ENCODE data around the gene SPATA2L. TPM values are rescaled to one million over a fixed set of nuclear protein-coding genes. Genes with fewer than 3 reads are reported as not detected.
A peak's percentile ranks its signal among the peaks of the same experiment; 100 is the strongest.

The SPATA2L gene
- total and polyA plus RNA-seq, 2 experiments from 2014 or later: 12.3 to 25.2 TPM

DNA sequence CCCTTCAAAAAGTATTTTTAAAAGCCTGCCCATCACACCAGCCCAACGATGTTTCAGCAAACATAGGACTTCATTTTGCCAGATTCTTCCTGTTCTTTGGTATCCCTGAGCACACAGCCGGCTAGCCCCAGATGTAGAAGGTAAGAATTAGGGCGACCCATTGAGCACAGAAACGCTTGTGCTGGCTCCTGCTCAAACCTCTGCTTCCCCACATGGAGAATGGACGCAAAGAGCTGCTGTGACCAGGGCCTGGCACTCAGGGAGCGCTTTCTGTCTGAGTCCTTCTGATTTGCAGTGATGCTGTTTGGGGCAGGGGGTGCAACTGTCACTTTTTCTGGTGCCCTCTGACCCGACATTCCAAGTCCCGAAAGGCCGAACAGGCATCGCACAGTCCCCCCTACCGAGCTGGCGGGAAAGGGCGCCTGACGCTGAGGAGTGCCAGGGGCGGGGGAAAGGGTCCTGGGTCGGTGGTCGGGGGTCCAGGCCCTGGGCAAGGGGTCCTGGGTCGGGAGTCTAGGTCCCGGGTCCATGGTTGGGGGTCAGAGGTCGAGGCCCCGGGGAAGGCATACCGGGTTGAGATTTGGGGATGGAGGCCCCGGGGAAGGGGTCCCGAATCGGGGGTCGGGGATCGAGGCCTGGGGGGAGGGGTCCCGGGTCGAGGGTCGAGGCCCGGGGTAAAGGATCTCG, 44.9 kb downstream of the SPATA2L start:
- Histone ChIP-seq H3K36me3 (peaks cover 2% of the 10 kb centered on the region), H3K27me3 (no peaks in the 10 kb centered on the region), H3K4me3 (peak overlapping the region; percentile 90), H3K27ac (no peak overlapping the region), H3K9me3 (ENCODE audit: low read depth) (no peaks in the 10 kb centered on the region), H3K4me1 (ENCODE audit: low read depth) (peaks cover 4% of the 10 kb centered on the region)
- DNase-seq (ENCODE audit: low read depth in 1 of 2, low spot score in 1 of 2): no peak
- TF ChIP-seq, protein P1, sequence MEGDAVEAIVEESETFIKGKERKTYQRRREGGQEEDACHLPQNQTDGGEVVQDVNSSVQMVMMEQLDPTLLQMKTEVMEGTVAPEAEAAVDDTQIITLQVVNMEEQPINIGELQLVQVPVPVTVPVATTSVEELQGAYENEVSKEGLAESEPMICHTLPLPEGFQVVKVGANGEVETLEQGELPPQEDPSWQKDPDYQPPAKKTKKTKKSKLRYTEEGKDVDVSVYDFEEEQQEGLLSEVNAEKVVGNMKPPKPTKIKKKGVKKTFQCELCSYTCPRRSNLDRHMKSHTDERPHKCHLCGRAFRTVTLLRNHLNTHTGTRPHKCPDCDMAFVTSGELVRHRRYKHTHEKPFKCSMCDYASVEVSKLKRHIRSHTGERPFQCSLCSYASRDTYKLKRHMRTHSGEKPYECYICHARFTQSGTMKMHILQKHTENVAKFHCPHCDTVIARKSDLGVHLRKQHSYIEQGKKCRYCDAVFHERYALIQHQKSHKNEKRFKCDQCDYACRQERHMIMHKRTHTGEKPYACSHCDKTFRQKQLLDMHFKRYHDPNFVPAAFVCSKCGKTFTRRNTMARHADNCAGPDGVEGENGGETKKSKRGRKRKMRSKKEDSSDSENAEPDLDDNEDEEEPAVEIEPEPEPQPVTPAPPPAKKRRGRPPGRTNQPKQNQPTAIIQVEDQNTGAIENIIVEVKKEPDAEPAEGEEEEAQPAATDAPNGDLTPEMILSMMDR (IDR thresholded peaks at IDR 0.05; ENCODE audit: low read depth, low read length): no peak

DNA sequence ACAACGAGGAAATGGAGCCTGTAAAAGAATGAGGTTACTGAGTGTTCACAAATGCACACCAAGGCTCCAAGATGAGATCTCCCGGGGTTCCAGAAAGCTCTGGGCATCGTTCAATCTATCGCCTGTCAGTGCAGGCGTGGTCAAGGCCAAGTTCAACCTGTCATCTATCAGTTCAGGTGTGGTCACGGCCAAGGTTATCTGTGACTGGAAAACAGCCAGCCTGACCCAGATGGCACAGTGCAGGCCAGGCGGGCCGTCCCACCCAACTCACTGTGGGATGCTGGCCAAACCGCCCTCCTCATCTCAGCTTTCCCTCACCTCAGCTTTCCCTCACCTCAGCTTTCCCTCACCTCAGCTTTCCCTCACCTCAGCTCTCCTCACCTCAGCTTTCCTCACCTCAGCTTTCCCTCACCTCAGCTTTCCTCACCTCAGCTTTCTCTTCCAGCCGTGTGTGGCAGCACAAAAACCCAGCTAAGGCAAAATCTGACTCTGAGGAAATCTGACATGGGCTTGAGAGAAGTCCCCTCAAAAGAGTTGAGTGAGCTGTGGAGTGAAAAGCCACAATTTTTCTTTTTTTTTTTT, 46.4 kb downstream of the SPATA2L start:
- Histone ChIP-seq H3K27ac (no peak overlapping the region), H3K4me1 (ENCODE audit: low read depth) (peaks cover 4% of the 10 kb centered on the region), H3K27me3 (no peaks in the 10 kb centered on the region), H3K4me3 (no peak overlapping the region), H3K36me3 (peaks cover 2% of the 10 kb centered on the region), H3K9me3 (ENCODE audit: low read depth) (no peaks in the 10 kb centered on the region)
- DNase-seq (ENCODE audit: low read depth in 1 of 2, low spot score in 1 of 2): no peak
- TF ChIP-seq, protein P1 (IDR thresholded peaks at IDR 0.05; ENCODE audit: low read depth, low read length): no peak

DNA sequence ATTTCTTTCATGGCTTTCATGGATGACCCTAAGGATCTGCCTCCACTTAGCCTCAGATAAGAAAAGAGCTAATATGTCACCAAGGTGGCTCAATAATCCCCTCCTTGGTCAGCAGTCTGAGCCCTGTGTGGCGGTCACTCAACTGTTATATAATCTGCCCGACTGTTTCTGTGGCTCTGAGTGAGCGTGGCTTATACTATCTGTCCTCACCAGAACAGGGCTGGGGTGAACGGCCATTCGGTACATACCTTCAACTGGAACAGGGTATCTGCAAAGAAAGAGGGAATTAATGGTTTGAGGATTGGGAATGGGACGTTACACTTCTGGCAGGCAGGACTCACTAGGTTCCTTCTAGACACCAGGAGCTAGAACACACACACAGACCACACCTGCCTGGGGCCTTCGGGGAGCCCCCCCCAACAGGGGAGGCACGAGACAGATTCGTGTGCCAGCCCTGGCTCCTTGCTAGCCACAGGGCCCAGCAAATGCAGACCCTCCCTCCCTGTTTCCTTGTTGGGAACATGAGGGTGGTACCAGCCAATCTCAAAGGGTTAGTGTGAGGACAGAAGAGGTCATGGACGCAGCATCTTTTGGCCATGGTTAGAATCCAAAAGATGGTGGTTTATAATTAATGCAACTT, 47.7 kb downstream of the SPATA2L start:
- Histone ChIP-seq H3K27ac (no peak overlapping the region), H3K4me1 (ENCODE audit: low read depth) (peaks cover 4% of the 10 kb centered on the region), H3K9me3 (ENCODE audit: low read depth) (no peaks in the 10 kb centered on the region), H3K27me3 (no peaks in the 10 kb centered on the region), H3K36me3 (peaks cover 2% of the 10 kb centered on the region), H3K4me3 (no peak overlapping the region)
- TF ChIP-seq, protein P1 (IDR thresholded peaks at IDR 0.05; ENCODE audit: low read depth, low read length): no peak
- DNase-seq (ENCODE audit: low read depth in 1 of 2, low spot score in 1 of 2): no peak

DNA sequence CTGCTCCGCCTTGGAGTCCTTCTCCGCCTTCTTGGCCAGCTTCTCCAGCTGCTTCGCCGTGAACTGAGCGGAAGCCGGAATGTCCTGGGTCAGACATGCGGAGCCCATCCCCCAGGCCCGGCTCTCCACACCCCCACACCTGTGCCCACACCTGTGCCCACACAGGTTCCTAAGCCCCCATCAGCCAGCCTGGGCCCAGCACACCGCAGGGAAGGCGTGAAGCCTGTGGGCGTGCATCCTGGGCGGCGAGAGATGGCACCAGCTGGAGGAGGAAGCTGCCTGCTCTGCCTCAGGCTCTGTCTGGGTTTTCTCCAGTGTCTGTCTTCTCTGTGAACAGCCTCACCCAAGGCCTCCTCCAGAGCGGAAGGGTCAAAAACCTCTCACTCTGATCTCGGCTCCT, 49.9 kb downstream of the SPATA2L start:
- DNase-seq (ENCODE audit: low read depth in 1 of 2, low spot score in 1 of 2): no peak
- H3K4me1 ChIP-seq (ENCODE audit: low read depth): no peaks in the 10 kb centered on the region
- H3K9me3 ChIP-seq (ENCODE audit: low read depth): no peaks in the 10 kb centered on the region
- H3K36me3 ChIP-seq: peaks cover 8% of the 10 kb centered on the region
- H3K27me3 ChIP-seq: no peaks in the 10 kb centered on the region
- TF ChIP-seq, protein P1 (IDR thresholded peaks at IDR 0.05; ENCODE audit: low read depth, low read length): no peak
- H3K27ac ChIP-seq: no peak overlapping the region
- H3K4me3 ChIP-seq: no peak overlapping the region

DNA sequence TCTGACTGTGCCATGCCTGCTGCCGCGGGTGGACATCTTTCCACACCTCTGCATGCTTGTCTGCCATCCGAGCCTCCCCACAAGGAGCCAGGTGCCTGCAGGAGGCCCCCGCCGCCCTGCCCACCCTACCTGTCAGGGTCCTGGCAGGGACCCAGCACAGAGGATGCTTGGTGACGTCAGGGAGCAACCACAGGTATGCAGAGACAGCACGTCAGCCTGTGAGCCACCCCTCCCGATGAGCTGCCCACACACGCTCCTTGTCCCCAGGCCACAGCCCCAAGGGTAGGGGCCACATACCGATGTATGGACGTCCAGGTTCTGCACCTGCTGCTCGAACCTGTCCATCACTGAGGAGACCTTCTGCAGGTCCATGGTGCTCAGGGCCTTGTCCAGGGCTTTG, 54.6 kb downstream of the SPATA2L start:
- TF ChIP-seq, protein P1 (IDR thresholded peaks at IDR 0.05; ENCODE audit: low read depth, low read length): no peak
- no peak overlapping the region for H3K27ac ChIP-seq
- H3K9me3 ChIP-seq (ENCODE audit: low read depth): no peaks in the 10 kb centered on the region
- no peaks in the 10 kb centered on the region for H3K4me1 ChIP-seq (ENCODE audit: low read depth)
- no peak for DNase-seq (ENCODE audit: low read depth in 1 of 2, low spot score in 1 of 2)
- H3K4me3 ChIP-seq: no peak overlapping the region
- H3K27me3 ChIP-seq: no peaks in the 10 kb centered on the region
- H3K36me3 ChIP-seq: peaks cover 17% of the 10 kb centered on the region

Other genes with a start within 250 kb of the SPATA2L start
- 70.1 and 111 TPM in 2 replicates for gene ANKRD11, start 211.1 kb downstream of the SPATA2L start, total RNA-seq
- 131 and 159 TPM in 2 replicates for gene ANKRD11, start 211.1 kb downstream of the SPATA2L start, polyA plus RNA-seq
- 173 and 248 TPM in 2 replicates for gene SPG7, start 193.3 kb downstream of the SPATA2L start, total RNA-seq
- gene SPG7, start 193.3 kb downstream of the SPATA2L start, polyA plus RNA-seq: 99.1 and 110 TPM in 2 replicates
- gene RPL13, start 141.0 kb downstream of the SPATA2L start, total RNA-seq: 4,932 and 5,939 TPM in 2 replicates
- 1,293 and 1,556 TPM in 2 replicates for gene RPL13, start 141.0 kb downstream of the SPATA2L start, polyA plus RNA-seq
- gene CPNE7, start 125.9 kb downstream of the SPATA2L start, total RNA-seq: 0.88 and 2.2 TPM in 2 replicates
- 1.6 and 7.0 TPM in 2 replicates for gene CPNE7, start 125.9 kb downstream of the SPATA2L start, polyA plus RNA-seq
- 0.78 and 2.2 TPM in 2 replicates for gene DPEP1, start 88.1 kb downstream of the SPATA2L start, total RNA-seq
- gene DPEP1, start 88.1 kb downstream of the SPATA2L start, polyA plus RNA-seq: 0.64 and 2.1 TPM in 2 replicates
- gene CHMP1A, start 44.0 kb downstream of the SPATA2L start, total RNA-seq: 82.2 and 86.2 TPM in 2 replicates
- 87.5 and 89.6 TPM in 2 replicates for gene CHMP1A, start 44.0 kb downstream of the SPATA2L start, polyA plus RNA-seq
- 8.3 and 12.6 TPM in 2 replicates for gene SPATA33, start 43.9 kb downstream of the SPATA2L start, total RNA-seq
- 13.2 and 13.5 TPM in 2 replicates for gene SPATA33, start 43.9 kb downstream of the SPATA2L start, polyA plus RNA-seq
- gene CDK10, start 15.0 kb downstream of the SPATA2L start, total RNA-seq: 58.8 and 76.3 TPM in 2 replicates
- 142 and 159 TPM in 2 replicates for gene CDK10, start 15.0 kb downstream of the SPATA2L start, polyA plus RNA-seq
- gene VPS9D1, start 19.2 kb upstream of the SPATA2L start, total RNA-seq: 21.3 and 30.0 TPM in 2 replicates
- gene VPS9D1, start 19.2 kb upstream of the SPATA2L start, polyA plus RNA-seq: 15.4 and 22.3 TPM in 2 replicates
- 30.4 and 43.2 TPM in 2 replicates for gene ZNF276, start 19.8 kb upstream of the SPATA2L start, total RNA-seq
- gene ZNF276, start 19.8 kb upstream of the SPATA2L start, polyA plus RNA-seq: 16.2 and 22.5 TPM in 2 replicates
- gene FANCA, start 114.9 kb upstream of the SPATA2L start, total RNA-seq: 20.7 and 26.2 TPM in 2 replicates
- gene FANCA, start 114.9 kb upstream of the SPATA2L start, polyA plus RNA-seq: 17.6 and 20.1 TPM in 2 replicates
- 4.1 and 7.8 TPM in 2 replicates for gene SPIRE2, start 126.8 kb upstream of the SPATA2L start, total RNA-seq
- 3.8 and 5.1 TPM in 2 replicates for gene SPIRE2, start 126.8 kb upstream of the SPATA2L start, polyA plus RNA-seq
- 206 and 300 TPM in 2 replicates for gene TCF25, start 171.9 kb upstream of the SPATA2L start, total RNA-seq
- 229 and 239 TPM in 2 replicates for gene TCF25, start 171.9 kb upstream of the SPATA2L start, polyA plus RNA-seq
- gene MC1R, start 217.2 kb upstream of the SPATA2L start, total RNA-seq: 7.2 and 7.7 TPM in 2 replicates
- 3.9 and 9.6 TPM in 2 replicates for gene MC1R, start 217.2 kb upstream of the SPATA2L start, polyA plus RNA-seq
- gene TUBB3, start 221.6 kb upstream of the SPATA2L start, total RNA-seq: 4.6 and 16.1 TPM in 2 replicates
- gene TUBB3, start 221.6 kb upstream of the SPATA2L start, polyA plus RNA-seq: 5.5 and 7.5 TPM in 2 replicates
- gene DEF8, start 247.1 kb upstream of the SPATA2L start, total RNA-seq: 92.0 and 165 TPM in 2 replicates
- gene DEF8, start 247.1 kb upstream of the SPATA2L start, polyA plus RNA-seq: 56.3 and 67.8 TPM in 2 replicates

All from cardiac muscle cell (in vitro differentiated cells and primary cell).